T-helper 9 cell (primary cell): ENCODE measurements around the gene ELK4.

Source experiments
- DNase-seq: peaks from one replicate; pipeline ENCODE4 v3.0.0-alpha.2; 2020

The ELK4 gene

GRCh38 chr1:205580140-205580922, 51.5 kb downstream of the ELK4 start:
- DNase-seq: no peak

- no peak for DNase-seq
Measured at GRCh38 chr1:205579711-205580110, 52.1 kb downstream of the ELK4 start.

GRCh38 chr1:205578780-205579571, 52.8 kb downstream of the ELK4 start:
- no peak for DNase-seq

GRCh38 chr1:205577874-205578658, 53.7 kb downstream of the ELK4 start:
- no peak for DNase-seq

GRCh38 chr1:205576805-205577761, 54.7 kb downstream of the ELK4 start:
- no peak for DNase-seq

- DNase-seq: no peak
Measured at GRCh38 chr1:205576011-205576410, 55.8 kb downstream of the ELK4 start.

- no peak for DNase-seq
Measured at GRCh38 chr1:205575294-205575885, 56.4 kb downstream of the ELK4 start.

- DNase-seq: no peak
Measured at GRCh38 chr1:205572421-205572820, 59.4 kb downstream of the ELK4 start.

GRCh38 chr1:205571747-205572146, 60.1 kb downstream of the ELK4 start:
- DNase-seq: no peak

- DNase-seq: no peak
Measured at GRCh38 chr1:205570796-205571537, 60.8 kb downstream of the ELK4 start.

GRCh38 chr1:205570173-205570501, 61.7 kb downstream of the ELK4 start:
- DNase-seq: no peak

- DNase-seq: no peak
Measured at GRCh38 chr1:205569411-205570172, 62.2 kb downstream of the ELK4 start.

- DNase-seq: no peak
Measured at GRCh38 chr1:205568469-205569361, 63.1 kb downstream of the ELK4 start.

- DNase-seq: no peak
Measured at GRCh38 chr1:205568135-205568468, 63.7 kb downstream of the ELK4 start.

GRCh38 chr1:205567716-205568115, 64.1 kb downstream of the ELK4 start:
- DNase-seq: no peak

GRCh38 chr1:205565799-205566198, 66.0 kb downstream of the ELK4 start:
- no peak for DNase-seq

GRCh38 chr1:205563927-205564441, 67.8 kb downstream of the ELK4 start:
- no peak for DNase-seq

- DNase-seq: no peak
Measured at GRCh38 chr1:205561501-205562203, 70.2 kb downstream of the ELK4 start.
